GM10266 (cell line): ENCODE results near the gene STON2.

Experiments
- DNase-seq: peaks from one replicate; pipeline ENCODE4 v3.0.0; 2012; ENCODE audit errors: extremely low spot score
- CTCF ChIP-seq: IDR thresholded peaks from 2 replicates; pipeline ENCODE4 v1.5.1; 2012; ENCODE audit warnings: mild to moderate bottlenecking, low read depth; ENCODE audit not compliant: control insufficient read depth, insufficient read depth; ENCODE audit errors: missing control alignments

STON2 gene

GRCh38 chr14:81336009-81336408 lies 64.1 kb downstream of the STON2 start:
- no peak for TF ChIP-seq CTCF
- DNase-seq: no peak

GRCh38 chr14:81332725-81333124 lies 67.4 kb downstream of the STON2 start:
- DNase-seq: no peak
- no peak for TF ChIP-seq CTCF

GRCh38 chr14:81331229-81332021 lies 68.7 kb downstream of the STON2 start:
- TF ChIP-seq CTCF: no peak
- DNase-seq: no peak

GRCh38 chr14:81330619-81331122 lies 69.5 kb downstream of the STON2 start:
- no peak for DNase-seq
- TF ChIP-seq CTCF: no peak

GRCh38 chr14:81329640-81330381 lies 70.3 kb downstream of the STON2 start:
- no peak for DNase-seq
- TF ChIP-seq CTCF: no peak

GRCh38 chr14:81326451-81326850 lies 73.7 kb downstream of the STON2 start:
- DNase-seq: no peak
- no peak for TF ChIP-seq CTCF

- TF ChIP-seq CTCF: no peak
- DNase-seq: no peak
Observed at GRCh38 chr14:81324011-81324410, 76.1 kb downstream of the STON2 start.
